MG63 (cell line): ENCODE data around the gene ANKRD18A. TPM values are rescaled to one million over a fixed set of nuclear protein-coding genes. Genes with fewer than 3 reads are reported as not detected.
A peak's percentile ranks its signal among the peaks of the same experiment; 100 is the strongest.

Source experiments
- DNase-seq: peaks from one replicate; pipeline ENCODE4 v3.0.0-alpha.2; 2020
- H3K27me3 ChIP-seq: fragments of 250-450 bp; sonication (Bioruptor Pico); 2 replicates; pipeline ENCODE4 v1.5.1; 2020; ENCODE audit warnings: mild to moderate bottlenecking, moderate library complexity
- H3K36me3 ChIP-seq: fragments of 250-450 bp; sonication (Bioruptor Pico); 2 replicates; pipeline ENCODE4 v1.5.1; 2020; ENCODE audit warnings: mild to moderate bottlenecking, moderate library complexity
- H3K4me3 ChIP-seq: fragments of 250-450 bp; sonication (Bioruptor Pico); 2 replicates; pipeline ENCODE4 v1.5.1; 2020; ENCODE audit warnings: mild to moderate bottlenecking, moderate library complexity
- H3K9me3 ChIP-seq: fragments of 250-450 bp; sonication (Bioruptor Pico); 2 replicates; pipeline ENCODE4 v1.5.1; 2020; ENCODE audit warnings: mild to moderate bottlenecking, moderate library complexity
- total RNA-seq: library from RNA; depleted of rRNA; stranded (reverse); fragments of >200 nt; shearing (Covaris generic); gene quantifications from 2 replicates; pipeline ENCODE4 v1.2.3, GENCODE V29; 2014; ENCODE audit warnings: low replicate concordance; rRNA removed

The ANKRD18A gene
- total RNA-seq: 0.07 TPM in 1 of 2 replicates, not detected in the other

- peaks cover 40% of the 10 kb centered on the region for H3K27me3 ChIP-seq
- peak; percentile 90 for DNase-seq
- no peaks in the 10 kb centered on the region for H3K36me3 ChIP-seq
- H3K4me3 ChIP-seq: peak within 1 kb of the TSS; percentile 42
- H3K9me3 ChIP-seq: peaks cover 11% of the 10 kb centered on the region
Observed at GRCh38 chr9:38620483-38621433, at the start of gene ANKRD18A. Gene ANKRD18A (minus strand): TSS chr9:38620596. CDS start chr9:38620285, 311 bp downstream.

- no peak overlapping the region for H3K4me3 ChIP-seq
- no peak for DNase-seq
- no peaks in the 10 kb centered on the region for H3K27me3 ChIP-seq
- no peaks in the 10 kb centered on the region for H3K9me3 ChIP-seq
- no peaks in the 10 kb centered on the region for H3K36me3 ChIP-seq
Observed at GRCh38 chr9:38668791-38669466, 48.5 kb upstream of the ANKRD18A start.

GRCh38 chr9:38662763-38663593, 42.6 kb upstream of the ANKRD18A start:
- Histone ChIP-seq H3K27me3 (peaks cover 2% of the 10 kb centered on the region; the same call in 1 of the 2 replicates), H3K9me3 (no peaks in the 10 kb centered on the region), H3K4me3 (no peak overlapping the region), H3K36me3 (no peaks in the 10 kb centered on the region)
- no peak for DNase-seq

DNA sequence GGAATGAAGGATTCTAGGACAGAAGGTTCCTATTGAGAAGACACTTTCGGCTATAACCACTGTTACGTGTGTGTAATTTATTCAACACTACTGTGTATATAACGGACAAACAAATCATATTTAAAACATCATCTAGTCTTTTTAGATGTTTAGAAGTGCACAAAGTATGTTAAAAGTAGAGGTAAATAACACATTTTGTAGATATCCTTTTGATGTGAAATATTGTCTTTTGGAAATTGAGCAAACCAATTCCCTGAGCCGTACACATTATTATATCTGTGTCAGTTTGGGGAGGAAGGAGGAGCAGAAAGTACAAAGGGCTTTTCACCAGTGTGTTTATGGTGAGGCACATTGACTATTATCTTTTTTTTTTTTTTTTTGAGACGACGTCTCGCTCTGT, 39.1 kb upstream of the ANKRD18A start:
- peaks cover 4% of the 10 kb centered on the region for H3K27me3 ChIP-seq
- H3K36me3 ChIP-seq: no peaks in the 10 kb centered on the region
- DNase-seq: no peak
- H3K4me3 ChIP-seq: no peak overlapping the region
- no peaks in the 10 kb centered on the region for H3K9me3 ChIP-seq

DNA sequence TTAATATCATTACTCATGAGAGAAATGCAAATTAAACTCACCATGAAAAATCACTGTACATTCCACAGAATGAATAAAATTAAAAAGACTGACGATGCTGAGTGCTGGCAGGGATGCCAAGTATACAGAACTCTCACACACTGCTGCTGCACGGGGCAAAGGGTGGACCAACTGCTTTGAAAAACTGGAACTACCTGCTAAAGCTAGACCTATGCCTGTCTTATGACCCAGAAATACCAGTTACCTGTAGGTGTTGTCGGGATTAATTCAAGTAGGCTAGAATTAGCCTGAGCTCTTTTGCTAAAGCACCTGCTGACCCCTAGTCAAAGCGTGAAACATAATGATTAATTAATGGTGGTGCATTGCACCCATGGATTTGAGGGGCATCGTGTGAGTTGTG, 36.5 kb upstream of the ANKRD18A start:
- H3K9me3 ChIP-seq: no peaks in the 10 kb centered on the region
- no peak overlapping the region for H3K4me3 ChIP-seq
- DNase-seq: no peak
- peaks cover 4% of the 10 kb centered on the region for H3K27me3 ChIP-seq
- H3K36me3 ChIP-seq: no peaks in the 10 kb centered on the region

GRCh38 chr9:38652486-38652885, 32.1 kb upstream of the ANKRD18A start:
- Histone ChIP-seq H3K36me3 (no peaks in the 10 kb centered on the region), H3K9me3 (no peaks in the 10 kb centered on the region), H3K27me3 (peaks cover 2% of the 10 kb centered on the region), H3K4me3 (no peak overlapping the region)
- DNase-seq: no peak

DNA sequence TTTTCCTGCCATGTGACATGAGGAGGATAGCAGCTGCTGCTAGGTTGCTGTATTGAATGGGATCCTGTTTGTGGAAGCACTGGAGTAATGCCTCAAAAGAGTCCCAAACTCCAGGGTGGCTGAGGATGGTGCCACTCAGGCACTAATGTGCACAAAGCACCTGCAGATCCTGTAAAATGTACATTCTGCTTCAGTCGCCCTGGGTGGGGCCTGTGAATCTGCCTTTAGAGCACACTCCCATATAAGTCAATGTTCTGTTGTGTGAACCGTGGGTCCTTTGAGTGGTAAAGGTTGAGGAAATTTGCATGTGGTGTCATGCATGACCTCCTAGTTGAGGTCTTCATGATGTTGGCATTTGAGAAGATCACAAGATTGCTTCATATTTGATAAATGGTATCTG, 31.6 kb upstream of the ANKRD18A start:
- Histone ChIP-seq H3K9me3 (no peaks in the 10 kb centered on the region), H3K27me3 (peaks cover 2% of the 10 kb centered on the region; the same call in 1 of the 2 replicates), H3K4me3 (no peak overlapping the region), H3K36me3 (no peaks in the 10 kb centered on the region)
- DNase-seq: no peak

DNA sequence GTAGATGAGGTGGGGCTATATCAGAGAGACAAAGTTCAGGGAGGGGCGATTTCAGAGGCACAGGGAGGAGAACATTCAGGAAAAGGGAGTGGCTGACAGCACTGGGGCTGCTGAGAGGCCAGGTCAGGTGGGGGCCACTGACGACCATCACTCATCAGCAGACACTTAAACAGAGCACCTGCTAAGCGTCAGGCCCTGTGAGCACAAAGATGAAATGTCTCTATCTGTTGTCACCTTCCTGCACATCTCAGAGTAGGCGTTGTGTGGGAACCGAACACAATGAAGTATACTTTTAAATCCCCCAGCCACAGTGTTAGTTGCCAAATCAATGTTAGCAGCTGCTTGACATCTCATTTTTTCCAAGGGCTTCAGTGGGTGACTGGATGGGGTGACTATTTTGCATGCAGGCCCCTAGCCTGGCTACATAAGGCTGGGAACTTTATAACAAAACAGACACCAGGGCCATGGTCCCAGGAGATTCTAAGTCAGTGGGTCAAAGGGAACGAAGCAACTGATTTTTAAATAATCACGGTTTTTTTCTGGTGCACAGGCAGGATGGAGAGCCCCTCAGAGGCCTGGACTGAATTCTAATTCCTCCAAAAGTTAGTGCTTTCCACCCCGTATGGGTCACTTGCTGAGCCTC, 31.1 kb upstream of the ANKRD18A start:
- Histone ChIP-seq H3K36me3 (no peaks in the 10 kb centered on the region), H3K9me3 (no peaks in the 10 kb centered on the region), H3K27me3 (no peaks in the 10 kb centered on the region; the same call in 1 of the 2 replicates), H3K4me3 (no peak overlapping the region)
- DNase-seq: no peak

- no peak overlapping the region for H3K4me3 ChIP-seq
- H3K27me3 ChIP-seq: no peaks in the 10 kb centered on the region
- H3K9me3 ChIP-seq: no peaks in the 10 kb centered on the region
- H3K36me3 ChIP-seq: no peaks in the 10 kb centered on the region
- DNase-seq: no peak
Observed at GRCh38 chr9:38650564-38650963, 30.2 kb upstream of the ANKRD18A start.

GRCh38 chr9:38649731-38650363, 29.5 kb upstream of the ANKRD18A start:
- Histone ChIP-seq H3K27me3 (no peaks in the 10 kb centered on the region), H3K9me3 (no peaks in the 10 kb centered on the region), H3K36me3 (no peaks in the 10 kb centered on the region), H3K4me3 (no peak overlapping the region)
- DNase-seq: no peak

GRCh38 chr9:38644601-38645000, 24.2 kb upstream of the ANKRD18A start:
- Histone ChIP-seq H3K4me3 (no peak overlapping the region), H3K36me3 (no peaks in the 10 kb centered on the region), H3K27me3 (no peaks in the 10 kb centered on the region), H3K9me3 (no peaks in the 10 kb centered on the region)
- DNase-seq: no peak

DNA sequence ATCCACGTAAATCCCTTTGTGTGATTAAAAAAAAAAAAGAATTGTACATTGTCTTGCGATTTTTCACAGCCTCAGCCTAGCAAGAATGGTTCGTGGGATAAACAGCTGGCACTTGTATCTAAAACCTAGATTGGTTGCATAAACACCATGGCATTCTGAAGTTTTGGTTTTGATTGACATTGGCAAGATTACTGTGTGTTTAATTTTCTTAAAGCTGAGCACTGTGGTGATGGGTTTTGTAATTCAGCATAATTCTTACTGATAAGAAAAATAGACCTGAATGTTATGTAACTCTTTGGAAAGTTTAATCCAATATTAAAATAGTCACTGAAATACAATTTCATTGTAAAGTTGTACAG, 23.4 kb upstream of the ANKRD18A start:
- H3K9me3 ChIP-seq: no peaks in the 10 kb centered on the region
- H3K36me3 ChIP-seq: no peaks in the 10 kb centered on the region
- H3K4me3 ChIP-seq: no peak overlapping the region
- no peak for DNase-seq
- H3K27me3 ChIP-seq: no peaks in the 10 kb centered on the region

DNA sequence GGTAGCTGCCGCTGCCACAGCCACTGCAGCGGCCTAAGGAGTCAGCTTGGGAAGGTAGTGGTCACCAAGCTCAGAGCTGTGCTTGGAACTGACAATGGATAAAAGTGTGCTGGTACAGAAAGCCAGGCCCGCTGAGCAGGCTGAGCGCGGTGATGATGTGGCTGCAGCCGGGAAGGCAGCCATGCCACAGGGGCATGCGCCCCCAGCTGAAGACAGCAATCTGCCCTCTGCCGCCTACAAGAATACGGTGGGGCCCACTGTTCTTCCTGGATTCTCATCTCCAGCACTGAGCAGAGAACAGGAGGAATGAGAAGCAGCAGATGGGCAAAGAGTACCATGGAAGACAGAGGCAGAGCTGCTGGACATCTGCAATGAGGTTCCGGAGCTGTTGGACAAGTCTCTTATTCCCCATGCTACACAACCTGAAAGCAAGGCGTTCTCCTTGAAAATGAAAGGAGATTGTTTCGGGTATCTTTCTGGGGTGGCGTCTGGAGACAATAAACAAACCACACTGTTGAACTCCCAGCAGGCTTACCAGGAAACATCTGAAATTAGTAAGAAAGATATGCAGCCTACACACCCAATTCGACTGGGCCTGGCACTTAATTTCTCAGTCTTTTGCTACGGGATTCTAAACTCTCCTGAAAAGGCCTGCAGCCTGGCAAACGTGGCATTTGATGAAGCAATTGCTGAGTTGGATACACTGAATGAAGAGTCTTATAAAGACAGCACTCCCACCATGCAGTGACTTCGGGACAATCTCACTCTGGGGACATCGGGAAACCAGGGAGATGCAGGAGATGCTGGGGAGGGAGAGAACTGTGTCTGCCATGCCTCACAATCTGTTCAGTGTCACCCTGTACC, 22.8 kb upstream of the ANKRD18A start:
- Histone ChIP-seq H3K9me3 (no peaks in the 10 kb centered on the region), H3K4me3 (no peak overlapping the region), H3K27me3 (no peaks in the 10 kb centered on the region), H3K36me3 (no peaks in the 10 kb centered on the region)
- no peak for DNase-seq

DNA sequence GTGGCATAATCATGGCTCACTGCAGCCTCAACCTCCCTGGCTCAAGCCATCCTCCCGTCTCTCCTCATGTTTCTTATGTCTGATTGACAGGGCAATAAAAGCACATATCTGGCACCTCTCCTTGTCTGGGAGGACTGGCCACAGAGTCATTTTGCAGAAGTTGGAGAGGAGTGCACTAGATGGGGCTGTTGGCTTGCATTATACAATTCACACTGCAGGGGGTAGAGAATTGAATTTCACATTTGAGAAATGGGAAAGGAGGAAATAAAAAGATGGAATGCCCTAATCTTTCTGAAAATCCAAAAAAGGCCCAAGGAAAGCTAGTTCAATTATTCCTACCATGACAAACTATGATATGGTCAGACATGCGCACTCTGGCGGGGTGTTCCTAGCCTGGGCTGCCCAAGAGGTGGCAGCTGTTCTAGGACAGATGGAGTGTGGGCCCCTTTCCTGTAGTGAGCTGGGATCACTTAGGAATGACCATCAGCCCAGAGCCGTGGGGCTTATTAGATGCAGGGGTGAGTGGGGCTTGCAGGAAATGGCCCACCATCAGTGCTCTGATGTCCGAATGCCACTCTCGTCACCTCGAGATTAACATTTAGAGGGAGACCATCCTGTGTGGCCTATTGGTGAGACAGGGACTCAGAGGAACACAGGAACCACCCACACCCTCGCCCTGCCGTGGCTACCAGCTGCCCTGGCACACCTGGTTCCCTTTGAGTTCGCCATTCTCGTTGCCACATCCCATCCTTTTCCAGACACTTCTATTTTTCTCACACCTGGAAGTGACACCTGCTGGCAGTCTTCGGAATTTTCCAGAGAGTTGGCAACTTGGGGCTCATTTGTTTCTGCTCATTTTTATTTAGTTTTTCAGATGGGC, 21.8 kb upstream of the ANKRD18A start:
- peak; percentile 21 for DNase-seq
- no peaks in the 10 kb centered on the region for H3K36me3 ChIP-seq
- H3K27me3 ChIP-seq: no peaks in the 10 kb centered on the region
- no peaks in the 10 kb centered on the region for H3K9me3 ChIP-seq
- no peak overlapping the region for H3K4me3 ChIP-seq
